GM23248 (cell line): Measurements from ENCODE around the gene PANK2.

Source experiments
- EZH2 ChIP-seq: fragments of 200-600 bp; sonication (generic); IDR thresholded peaks from 2 replicates; pipeline ENCODE4 v1.6.1; 2018; ENCODE audit warnings: antibody characterized with exemption, mild to moderate bottlenecking; ENCODE audit not compliant: insufficient read depth, poor library complexity, severe bottlenecking
- EZH2phosphoT487 ChIP-seq: fragments of 200-600 bp; sonication (generic); IDR thresholded peaks from 2 replicates; pipeline ENCODE4 v1.6.1; 2018; ENCODE audit warnings: antibody characterized with exemption, moderate library complexity, mild to moderate bottlenecking, low read depth; ENCODE audit not compliant: insufficient read depth

- TF ChIP-seq EZH2 (no peak), EZH2phosphoT487 (no peak)
Observed at GRCh38 chr20:3972161-3972560, 83.0 kb downstream of the PANK2 start.
